NCI-H510A (cell line): ENCODE results near the gene LZTR1.

Experiments used
- DNase-seq: peaks from one replicate; lab custom pipeline; 2025; lab: John Stamatoyannopoulos, UW

The LZTR1 gene

GRCh38 chr22:20980938-20981722 is 967 bp upstream of the LZTR1 start:
- no peak for DNase-seq

GRCh38 chr22:20982563-20982882 is 426 bp downstream of the LZTR1 start:
- DNase-seq: no peak

- DNase-seq: no peak
Measured at GRCh38 chr22:20983081-20983771, 1.1 kb downstream of the LZTR1 start.

GRCh38 chr22:20985720-20986119 is 3.6 kb downstream of the LZTR1 start:
- no peak for DNase-seq

- DNase-seq: no peak
Measured at GRCh38 chr22:20986365-20986764, 4.3 kb downstream of the LZTR1 start.

GRCh38 chr22:20987375-20987774 is 5.3 kb downstream of the LZTR1 start:
- no peak for DNase-seq

- DNase-seq: no peak
Measured at GRCh38 chr22:20988573-20989322, 6.7 kb downstream of the LZTR1 start.

- DNase-seq: no peak
Measured at GRCh38 chr22:20989323-20990138, 7.4 kb downstream of the LZTR1 start.

- no peak for DNase-seq
Measured at GRCh38 chr22:20990184-20991180, 8.4 kb downstream of the LZTR1 start.

GRCh38 chr22:20991252-20992055 is 9.4 kb downstream of the LZTR1 start:
- no peak for DNase-seq

GRCh38 chr22:20992056-20992442 is 10.0 kb downstream of the LZTR1 start:
- no peak for DNase-seq

GRCh38 chr22:20992456-20993303 is 10.6 kb downstream of the LZTR1 start:
- no peak for DNase-seq

GRCh38 chr22:20993304-20994127 is 11.4 kb downstream of the LZTR1 start:
- DNase-seq: no peak

- no peak for DNase-seq
Measured at GRCh38 chr22:20994128-20994901, 12.2 kb downstream of the LZTR1 start.

- no peak for DNase-seq
Measured at GRCh38 chr22:20994902-20995241, 12.8 kb downstream of the LZTR1 start.

- no peak for DNase-seq
Measured at GRCh38 chr22:20995329-20996030, 13.4 kb downstream of the LZTR1 start.

GRCh38 chr22:20996031-20996410 is 13.9 kb downstream of the LZTR1 start:
- DNase-seq: no peak
